Measurements from ENCODE around the gene LIPG.
"Not testable (repeated sequence)": the region's sequence is repeated elsewhere in the genome, so short reads cannot be mapped to it uniquely, and the experiment has no call there.

LIPG gene

DNA sequence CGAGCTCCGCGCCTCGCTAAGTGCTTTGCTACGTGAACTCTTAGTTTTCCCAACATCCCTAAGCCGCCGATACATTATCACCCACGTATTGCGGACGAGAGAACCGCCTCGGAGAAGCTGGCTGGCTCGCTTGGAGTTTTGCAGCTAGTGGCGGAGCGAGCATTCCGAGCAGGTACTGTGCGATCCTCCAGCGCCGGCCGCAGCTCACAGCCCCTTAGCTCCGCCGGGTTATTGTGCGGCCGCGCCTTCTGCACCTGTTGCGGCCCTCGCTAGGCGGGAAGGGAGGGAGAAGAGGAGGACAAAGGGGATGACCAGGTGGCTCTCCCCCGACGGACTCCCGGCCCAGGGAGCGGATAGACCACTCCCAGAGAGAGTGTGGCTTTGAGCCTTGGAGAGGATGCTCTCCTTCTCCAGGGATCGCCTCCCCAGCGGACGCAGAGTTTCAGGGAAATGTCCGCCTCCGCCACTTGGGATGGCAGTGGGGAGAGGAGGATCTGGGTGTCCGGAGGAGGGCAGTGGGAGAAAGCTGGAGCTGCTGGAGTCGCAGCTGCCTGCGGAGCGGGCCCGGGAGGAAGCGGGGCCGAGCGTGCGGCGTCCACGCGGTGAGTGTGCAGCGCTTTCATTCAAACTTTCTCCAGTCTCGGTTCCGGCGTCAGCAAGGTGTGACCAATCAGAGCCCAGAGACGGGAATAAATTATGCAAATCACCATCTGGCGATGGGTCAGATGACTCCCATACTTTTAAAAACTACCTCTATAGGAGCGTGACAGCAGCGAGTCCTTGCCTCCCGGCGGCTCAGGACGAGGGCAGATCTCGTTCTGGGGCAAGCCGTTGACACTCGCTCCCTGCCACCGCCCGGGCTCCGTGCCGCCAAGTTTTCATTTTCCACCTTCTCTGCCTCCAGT lies at the start of gene LIPG:
TSS of gene LIPG (plus strand) at position 769 of the 905 bp plus-strand sequence. CDS start 252 bp downstream, outside the sequence.
- peak; percentile 71 for DNase-seq

DNA sequence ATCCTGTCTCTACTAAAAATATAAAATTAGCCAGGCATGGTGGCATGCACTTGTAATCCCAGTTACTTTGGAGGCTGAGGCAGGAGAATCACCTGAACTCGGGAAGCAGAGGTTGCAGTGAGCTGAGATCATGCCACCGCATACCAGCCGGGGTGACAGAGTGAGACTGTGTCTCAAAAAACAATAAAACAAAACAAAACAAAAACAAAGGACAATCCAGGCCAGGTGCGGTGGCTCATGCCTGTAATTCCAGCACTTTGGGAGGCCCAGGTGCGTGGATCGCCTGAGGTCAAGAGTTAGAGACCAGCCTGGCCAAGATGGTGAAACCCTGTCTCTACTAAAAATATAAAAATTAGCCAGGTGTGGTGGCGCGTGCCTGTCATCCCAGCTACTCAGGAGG lies 49.0 kb upstream of the LIPG start:
- not testable (repeated sequence) for DNase-seq

DNA sequence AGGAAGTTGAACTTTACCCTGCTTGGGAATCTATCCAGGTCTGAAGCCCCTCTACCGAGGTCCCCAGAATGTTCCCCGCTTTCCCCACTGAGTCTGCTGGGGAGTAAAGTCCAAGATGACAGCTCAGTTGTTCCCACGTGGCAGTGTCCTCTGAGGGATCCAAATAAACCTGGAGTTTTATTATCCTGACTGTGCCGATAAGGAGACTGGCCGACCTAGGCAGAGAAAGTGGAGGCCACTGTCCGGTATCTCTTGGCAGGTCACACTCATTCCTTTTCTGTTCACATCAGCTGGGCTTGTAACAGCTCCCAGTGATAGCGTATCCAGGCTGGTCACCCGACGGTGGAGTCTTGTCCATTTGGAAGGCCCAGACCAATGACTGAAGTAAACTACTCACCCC lies 47.3 kb upstream of the LIPG start:
- no peak for DNase-seq

DNA sequence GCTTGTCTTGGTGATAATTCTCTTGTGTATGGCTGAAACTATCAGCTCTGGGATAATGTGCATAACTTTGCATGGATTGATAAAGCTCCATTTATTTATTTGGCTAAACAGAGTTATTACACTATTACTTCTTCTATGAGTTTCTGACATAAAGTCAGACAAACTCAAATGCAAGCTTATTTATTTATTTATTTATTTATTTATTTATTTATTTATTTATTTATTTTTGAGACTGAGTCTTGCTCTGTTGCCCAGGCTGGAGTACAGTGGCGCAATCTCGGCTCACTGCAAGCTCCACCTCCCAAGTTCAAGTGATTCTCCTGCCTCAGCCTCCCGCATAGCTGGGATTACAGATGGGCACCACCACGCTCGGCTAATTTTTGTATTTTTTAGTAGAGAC lies 46.9 kb upstream of the LIPG start:
- not testable (repeated sequence) for DNase-seq

DNA sequence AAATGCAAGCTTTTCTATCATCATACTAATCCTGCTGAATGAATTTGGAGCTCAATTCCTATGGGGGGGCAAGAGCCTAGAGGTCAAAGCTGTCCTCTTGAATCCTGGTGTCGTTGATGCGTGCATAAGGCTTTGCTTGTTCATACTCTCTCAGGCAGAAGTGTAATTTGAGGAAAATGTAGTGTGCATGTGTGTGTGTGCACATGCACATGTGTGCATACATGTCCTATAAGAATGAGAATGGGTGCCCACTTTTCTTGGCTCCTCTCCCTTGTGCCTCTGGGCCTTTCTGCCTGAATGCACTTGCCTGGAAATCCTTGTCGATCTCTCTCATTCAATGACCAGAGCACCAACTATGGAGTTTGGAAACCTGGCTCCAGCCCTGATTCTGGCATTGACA lies 46.3 kb upstream of the LIPG start:
- no peak for DNase-seq

DNA sequence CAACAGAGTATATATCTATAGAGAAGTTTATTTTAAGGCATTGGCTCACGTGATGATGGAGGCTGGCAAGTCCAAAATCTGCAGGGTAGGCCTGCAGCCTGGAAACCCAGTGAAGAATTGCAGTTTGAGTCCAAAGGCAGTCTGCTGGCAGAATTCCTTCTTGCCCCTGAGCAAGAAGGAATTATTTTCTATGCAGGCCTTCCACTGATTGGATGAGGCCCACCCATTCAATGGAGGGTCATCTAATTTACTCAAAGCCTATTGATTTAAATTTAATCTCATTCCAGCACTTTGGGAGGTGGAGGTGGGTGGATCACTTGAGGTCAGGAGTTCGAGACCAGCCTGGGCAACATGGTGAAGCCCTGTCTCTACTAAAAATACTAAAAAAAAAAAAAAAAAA lies 44.4 kb upstream of the LIPG start:
- no peak for DNase-seq

DNA sequence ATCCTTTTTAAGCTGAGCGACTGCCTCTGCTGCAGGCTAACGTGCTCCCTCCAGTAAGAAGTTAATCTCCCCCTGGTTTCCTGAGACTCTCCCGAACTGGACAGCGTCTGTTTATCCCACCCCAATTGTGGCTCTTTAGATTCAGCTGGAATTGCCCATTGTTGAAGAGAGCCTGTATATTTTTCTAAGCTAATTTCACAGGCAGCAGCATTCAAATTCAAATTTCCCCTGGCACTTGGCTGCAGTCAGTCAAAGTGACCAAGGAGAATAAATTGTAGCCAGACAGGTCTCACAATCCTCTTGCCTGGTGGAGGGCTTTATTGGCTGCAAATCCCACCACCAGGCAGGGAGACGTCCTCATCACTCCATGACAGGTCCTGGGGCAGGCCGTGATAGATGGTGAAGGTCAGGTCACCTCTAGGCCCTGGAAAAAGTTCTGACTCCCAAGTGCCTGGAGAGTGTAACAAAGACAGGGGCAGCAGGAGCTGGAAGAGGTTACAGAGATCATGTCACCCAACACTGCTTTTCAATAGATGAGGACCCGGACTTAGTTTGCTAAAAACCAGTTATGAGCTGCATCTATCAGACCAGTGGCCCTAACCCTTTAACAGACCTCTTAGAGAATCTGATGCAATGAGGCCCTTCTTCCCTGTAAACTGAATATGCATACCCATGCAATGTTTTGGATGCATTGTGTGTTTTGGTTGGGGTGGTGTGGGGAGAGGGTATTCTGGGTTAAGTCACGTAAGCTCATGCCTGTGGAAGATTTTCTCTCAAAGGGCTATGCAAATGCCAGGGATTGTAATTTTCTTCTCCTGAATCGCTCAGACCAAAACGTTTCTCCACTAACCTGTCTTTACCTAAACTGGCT lies 42.5 kb upstream of the LIPG start:
- no peak for DNase-seq

DNA sequence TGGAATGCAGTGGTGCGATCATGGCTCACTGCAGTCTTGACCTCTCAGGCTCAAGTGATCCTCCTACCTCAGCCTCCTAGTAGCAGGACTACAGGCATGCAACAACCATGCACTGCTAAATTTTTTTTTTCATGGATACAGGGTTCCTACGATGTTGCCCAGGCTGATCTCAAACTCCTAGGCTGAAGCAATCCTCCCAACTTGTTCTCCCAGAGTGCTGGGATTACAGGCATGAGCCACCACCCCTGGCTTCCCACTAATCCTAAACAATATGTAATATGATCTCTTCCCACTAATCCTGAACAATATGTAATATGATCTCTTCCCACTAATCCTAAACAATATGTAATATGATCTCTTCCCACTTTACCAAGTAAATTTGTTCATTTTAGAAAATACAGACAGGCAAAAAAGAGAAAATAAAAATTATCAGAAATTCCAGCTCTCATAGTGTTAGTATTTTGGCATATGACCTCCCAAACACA lies 41.2 kb upstream of the LIPG start:
- DNase-seq: no peak

DNA sequence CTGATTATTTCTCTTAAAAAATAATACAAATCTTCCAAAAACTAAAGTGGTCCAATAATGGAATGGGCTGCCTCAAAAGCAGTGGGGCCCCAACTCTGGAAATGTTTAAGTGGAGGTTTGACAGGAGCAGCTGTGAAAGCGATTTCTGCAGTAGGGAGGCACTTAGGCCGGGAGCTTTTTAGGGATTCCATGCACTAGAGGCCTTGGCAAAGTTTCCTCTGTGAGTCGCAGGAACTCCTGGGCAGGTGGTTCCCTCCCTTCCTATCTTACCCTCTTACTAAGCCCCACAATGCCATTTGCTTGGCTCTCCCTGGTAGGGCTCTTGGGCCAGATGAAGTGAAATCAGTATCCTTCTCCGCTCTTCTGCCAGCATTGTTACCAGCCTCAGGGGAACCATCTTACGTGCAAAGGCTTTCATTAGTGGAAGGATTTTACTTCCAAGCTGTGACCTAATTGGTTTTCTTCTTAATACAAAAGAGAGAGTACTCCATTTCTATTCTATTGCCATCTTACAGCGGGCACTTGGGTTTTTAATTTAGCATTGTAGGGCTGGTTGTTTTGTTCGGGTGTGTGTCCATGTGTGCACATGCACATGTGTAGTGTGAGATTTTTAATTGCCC lies 40.5 kb upstream of the LIPG start:
- DNase-seq: no peak

DNA sequence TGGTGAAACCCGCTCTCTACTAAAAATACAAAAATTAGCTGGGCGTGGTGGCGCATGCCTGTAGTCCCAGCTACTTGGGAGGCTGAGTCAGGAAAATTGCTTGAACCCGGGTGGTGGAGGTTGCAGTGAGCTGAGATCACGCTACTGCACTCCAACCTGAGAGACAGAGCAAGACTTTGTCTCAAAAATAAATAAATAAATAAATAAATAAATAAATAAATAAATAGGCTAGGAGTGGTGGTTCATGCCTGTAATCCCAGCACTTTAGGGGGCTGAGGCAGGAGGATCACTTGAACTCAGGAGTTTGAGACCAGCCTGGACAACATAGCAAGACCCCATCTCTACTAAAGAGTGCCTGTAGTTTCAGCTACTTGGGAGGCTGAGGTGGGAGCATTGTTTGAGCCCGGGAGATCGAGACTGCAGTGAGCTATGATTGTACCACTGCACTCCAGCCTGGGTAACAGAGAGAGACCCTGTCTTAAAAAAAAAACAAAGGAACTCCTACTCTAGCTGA lies 38.2 kb upstream of the LIPG start:
- DNase-seq: not testable (repeated sequence)

DNA sequence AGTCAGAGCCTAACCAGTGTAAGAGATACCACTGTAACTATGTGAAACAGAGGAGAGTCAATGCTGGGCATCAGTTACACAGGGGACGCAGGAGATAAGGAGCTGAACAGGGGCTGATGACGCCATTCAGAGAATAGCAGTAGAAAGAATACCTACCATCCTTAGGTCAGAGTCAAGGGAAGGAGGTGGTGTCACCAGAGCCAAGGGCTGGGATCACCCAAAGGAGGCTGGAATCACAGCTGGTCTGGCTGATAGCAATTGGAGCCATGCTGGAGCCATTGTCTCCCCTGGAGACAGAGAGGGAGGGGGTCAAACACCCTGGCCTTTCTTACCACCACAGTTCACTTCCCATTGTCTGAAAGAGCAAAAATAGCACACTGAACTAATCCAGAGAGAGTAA lies 37.5 kb upstream of the LIPG start:
- DNase-seq: no peak

DNA sequence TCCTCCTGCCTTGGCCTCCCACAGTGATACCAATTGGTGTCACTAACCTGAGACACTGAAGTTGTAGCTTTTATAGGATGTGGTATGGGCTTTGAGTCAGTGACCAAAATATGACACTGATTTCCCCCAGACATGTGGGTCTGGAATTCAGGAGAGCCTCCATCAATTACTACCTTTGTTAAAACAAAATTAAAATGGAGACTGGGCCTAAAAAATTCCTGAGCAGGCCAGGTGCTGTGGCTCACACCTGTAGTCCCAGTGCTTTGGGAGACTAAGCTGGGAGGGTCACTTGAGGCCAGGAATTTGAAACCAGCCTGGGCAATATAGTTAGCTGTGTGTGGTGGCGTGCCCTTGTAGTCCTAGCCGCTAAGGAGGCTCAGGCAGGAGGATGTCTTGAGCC lies 36.9 kb upstream of the LIPG start:
- DNase-seq: no peak

DNA sequence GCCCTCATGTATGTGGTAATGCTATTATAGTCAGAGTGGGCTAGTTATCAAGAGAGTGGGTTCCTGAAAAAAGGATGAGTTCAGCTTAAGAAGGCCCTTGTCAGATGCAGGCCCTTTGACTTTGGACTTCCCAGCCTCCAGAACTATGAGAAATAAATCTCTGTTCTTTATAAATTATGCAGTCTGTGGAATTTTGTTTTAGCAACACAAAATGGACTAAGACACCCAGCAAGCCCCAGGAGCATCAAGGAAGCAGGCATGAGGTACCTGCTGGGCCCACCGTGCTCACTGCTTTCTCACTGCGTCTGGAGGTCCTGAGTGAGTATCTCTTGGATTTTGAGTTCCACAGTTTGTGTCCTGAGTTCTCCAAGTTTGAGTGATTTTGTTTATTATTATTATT lies 35.9 kb upstream of the LIPG start:
- DNase-seq: no peak

DNA sequence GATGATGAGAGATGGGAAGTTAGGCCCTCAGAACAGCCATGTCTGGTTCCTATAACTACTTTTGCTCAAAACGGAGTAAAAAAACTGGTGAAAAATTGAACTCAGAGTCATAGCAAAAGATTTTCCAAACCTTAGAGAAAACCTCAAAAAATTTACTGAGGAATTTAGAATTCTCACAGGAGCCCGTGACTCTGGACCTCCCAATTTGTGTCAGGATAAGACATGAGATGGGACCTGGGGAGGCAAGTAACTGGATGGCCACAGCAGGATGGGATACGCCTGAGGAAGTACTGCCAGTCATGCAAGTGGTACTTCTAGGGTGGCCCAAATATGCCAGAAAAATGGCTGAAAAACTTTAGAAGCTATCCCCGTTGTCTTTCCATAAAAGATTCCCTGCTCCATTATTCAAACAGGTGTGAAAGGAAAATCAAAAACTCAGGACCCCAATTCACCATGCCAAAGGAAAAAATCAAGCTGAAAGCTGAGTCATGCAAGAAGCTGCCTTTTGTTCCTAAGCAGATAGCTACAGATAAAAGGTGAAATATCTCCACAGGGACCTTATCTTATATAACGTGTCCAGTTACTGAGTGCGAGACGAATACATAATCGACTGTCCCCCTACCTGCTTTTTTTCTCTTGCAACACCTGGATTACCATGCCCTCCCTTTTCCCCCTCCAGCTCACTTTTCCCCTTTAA lies 34.1 kb upstream of the LIPG start:
- no peak for DNase-seq

DNA sequence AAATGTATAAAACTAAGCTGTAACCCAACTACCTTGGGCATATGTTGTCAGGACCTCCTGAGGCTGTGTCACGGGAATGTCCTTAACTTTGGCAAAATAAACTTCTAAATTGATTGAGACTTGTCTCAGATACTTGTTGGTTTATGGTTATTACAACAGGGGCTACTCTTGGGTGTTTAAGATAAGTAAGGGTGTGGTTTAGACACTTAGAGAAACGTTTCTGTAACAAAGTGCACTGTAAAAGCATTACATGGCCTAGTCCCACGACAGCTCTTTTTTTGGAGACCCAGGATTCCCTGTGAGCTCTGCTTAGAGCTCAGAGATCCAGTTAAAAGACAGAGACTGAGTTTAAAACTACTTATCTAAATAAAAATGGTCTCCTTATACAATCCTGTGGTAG lies 32.3 kb upstream of the LIPG start:
- DNase-seq: no peak

DNA sequence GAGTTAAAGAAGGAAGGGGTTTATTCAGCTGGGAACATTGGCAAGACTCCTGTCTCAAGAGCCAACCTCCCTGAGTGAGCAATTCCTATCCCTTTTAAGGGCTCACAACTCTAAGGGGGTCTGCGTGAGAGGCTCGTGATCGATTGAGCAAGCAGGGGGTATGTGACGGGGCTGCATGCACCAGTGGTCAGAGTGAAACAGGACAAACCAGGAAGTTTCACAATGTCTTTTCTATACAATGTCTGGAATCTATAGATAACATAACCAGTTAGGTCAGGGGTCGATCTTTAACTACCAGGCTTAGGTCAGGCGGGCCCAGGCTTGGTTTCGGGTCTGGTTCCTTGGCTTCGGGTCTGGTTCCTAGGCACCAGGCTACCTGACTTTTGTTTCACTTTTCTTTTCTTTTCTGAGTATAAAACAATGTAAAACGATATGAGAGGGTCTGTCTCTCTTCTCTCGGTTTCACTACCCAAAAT lies 30.1 kb upstream of the LIPG start:
- DNase-seq: no peak

DNA sequence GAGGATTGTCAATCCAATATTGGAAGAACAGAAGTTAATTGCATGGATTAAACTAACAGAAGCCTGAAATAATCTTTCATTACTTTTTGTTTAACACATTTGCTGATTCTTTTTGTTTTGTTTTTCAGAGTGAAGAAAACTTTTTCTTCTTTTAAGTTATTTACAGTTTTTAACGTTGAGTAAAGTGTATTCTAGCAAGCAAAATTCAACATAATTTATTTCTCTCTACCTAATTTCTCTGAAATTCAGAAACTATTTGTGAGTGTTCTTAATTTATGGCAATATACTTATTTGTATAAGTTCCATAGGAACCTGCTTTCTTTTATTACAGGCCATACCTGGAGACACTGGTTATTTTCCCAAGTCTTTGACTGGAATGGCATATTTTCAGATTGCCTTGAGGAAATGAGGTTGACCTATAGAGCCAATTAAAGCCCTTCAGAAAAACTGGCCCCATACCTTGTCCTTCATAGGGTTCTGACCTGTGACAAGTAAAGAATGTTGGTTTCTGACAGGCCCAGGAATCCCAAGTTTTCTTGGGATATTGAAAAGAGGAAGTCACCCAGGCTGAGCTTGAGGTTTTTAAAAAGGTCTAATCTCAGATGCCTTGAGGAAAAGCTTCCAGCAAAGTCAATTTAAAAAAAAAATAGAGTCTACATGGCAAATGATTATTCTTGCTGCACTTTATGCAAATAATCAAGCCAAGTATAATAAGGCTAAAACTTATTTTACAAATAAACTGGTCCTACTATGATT lies 26.8 kb upstream of the LIPG start:
- DNase-seq: no peak

DNA sequence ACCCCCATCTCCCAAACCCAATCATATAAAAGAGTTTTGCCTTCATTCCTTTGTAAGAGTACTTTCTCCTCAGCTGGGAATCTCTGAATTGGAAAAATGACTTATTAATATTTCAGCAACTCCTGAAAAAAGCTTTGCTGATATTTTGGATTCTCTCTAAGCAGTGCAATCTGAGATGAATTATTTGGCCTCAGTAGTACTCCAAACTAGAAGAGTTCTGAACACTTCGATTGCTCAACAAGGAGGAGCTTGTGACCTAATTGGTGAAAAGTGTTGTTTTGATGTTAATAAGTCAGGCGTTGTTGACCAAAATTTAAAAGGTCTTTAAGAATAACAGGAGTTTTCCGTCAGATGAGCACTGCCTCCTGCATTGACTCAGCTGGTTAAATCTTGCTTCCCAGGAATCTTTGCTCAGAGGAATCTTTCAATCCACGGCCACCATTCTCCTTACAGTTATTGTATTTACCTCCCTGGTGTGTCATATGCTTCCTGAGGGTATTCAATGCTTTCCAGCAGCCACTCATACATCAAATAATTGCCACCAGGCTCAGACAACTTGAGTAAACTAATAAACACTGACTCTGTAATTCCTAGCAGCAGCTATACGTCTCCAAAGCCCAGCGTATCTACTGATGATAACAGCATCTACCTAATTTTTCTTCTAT lies 24.5 kb upstream of the LIPG start:
- DNase-seq: no peak

DNA sequence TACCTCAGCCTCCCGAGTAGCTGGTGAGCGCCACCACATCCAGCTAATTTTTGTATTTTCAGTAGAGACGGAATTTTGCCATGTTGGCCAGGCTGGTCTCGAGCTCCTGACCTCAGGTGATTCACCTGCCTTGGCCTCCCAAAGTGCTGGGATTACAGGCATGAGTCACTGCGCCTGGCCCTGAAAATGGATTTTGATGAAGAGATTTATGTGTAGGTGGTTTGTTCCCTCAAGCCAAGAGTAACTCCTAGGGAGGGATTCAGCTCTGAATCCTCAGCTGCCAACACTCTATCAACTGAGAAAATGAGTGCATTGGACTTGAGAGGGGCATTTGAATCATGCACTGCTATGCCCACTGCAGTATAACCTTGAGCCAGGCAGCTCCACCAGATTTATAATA lies 17.5 kb upstream of the LIPG start:
- no peak for DNase-seq

DNA sequence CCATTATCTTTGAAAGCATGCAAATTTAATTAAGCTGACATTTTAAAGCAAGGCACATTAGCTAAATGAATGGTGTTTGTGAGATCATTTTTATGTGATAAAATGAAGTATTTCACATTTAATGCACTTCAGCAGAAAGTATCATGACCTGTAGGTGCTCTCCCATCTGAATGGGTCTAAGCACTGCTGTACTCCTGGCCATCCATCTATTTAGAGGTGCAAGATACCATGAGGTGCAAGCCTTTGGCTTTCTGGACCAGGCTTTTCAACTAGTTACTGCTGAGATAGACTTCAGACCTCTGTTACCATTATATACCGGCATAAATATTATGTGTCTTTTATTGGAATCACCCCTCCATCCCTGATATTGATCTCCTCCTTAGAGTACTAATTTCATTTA lies 15.6 kb upstream of the LIPG start:
- no peak for DNase-seq

DNA sequence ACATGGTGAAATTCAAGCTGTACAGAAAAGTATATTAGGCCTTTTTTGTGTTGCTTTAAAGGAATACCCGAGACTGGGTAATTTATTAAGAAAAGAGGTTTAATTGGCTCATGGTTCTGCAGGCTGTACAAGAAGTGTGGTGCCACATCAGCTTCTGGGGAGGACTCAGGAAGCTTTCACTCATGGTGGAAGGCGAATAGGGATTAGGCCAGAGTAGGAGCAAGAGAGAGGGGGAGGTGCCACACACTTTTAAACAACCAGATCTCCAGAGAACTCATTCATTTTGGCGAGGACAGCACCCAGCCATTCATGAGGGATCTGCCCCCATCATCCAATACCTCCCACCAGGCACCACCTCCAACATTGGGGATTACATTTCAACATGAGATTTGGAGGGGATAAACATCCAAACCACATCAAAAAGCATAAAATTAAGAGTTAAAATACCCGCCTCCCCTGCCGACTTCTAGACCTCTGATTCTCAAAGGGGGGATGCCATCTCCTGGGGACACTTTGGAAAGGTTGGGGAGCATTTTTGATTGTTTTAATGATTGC lies 15.1 kb upstream of the LIPG start:
- no peak for DNase-seq

Measured in activated CD8-positive, alpha-beta memory T cell treated with anti-CD3 and anti-CD28 coated beads, Interleukin-2, amount 50 U/mL, for 48 hours (primary cell).